Stomach (tissue), 9 donors: Measurements from ENCODE around the gene FHOD1. TPM values are rescaled to one million over a fixed set of nuclear protein-coding genes. Genes with fewer than 3 reads are reported as not detected.
A peak's percentile ranks its signal among the peaks of the same experiment; 100 is the strongest.

Experiments used
- DNase-seq, 2 donors: peaks; one replicate each; pipeline versions ENCODE4 v3.0.0 to v3.0.0-alpha.2; 2013 to 2019
- H3K27ac ChIP-seq, 5 donors: fragments of 200-600 bp in 4 of 5; sonication (generic) in 4 of 5; one replicate each; pipeline ENCODE4 v1.5.1; 2013 to 2019; ENCODE audit warnings: mild to moderate bottlenecking in 1 of 5, moderate library complexity in 1 of 5
- H3K27me3 ChIP-seq, 3 donors: fragments of 200-600 bp; sonication (generic); one replicate each; pipeline ENCODE4 v1.5.1; 2017 to 2019; ENCODE audit warnings: mixed run types in 1 of 3
- H3K36me3 ChIP-seq, 4 donors: fragments of 200-600 bp; sonication (generic); 1 replicate in 3 of 4; 2 replicates in 1 of 4; pipeline ENCODE4 v1.5.1; 2016 to 2019
- H3K4me1 ChIP-seq, 4 donors: fragments of 200-600 bp; sonication (generic); one replicate each; pipeline ENCODE4 v1.5.1; 2016 to 2019
- H3K4me3 ChIP-seq, 4 donors: fragments of 200-600 bp; sonication (generic) in 3 of 4; one replicate each; pipeline ENCODE4 v1.5.1; 2016 to 2019; ENCODE audit warnings: mild to moderate bottlenecking in 1 of 4
- H3K9me3 ChIP-seq, 4 donors: fragments of 200-600 bp; sonication (generic); one replicate each; pipeline ENCODE4 v1.5.1; 2016 to 2019
- CTCF ChIP-seq, 7 experiments: fragments of 450-650 bp in 4 of 7; fragments of 200-600 bp in 3 of 7; sonication (generic) in 3 of 7; IDR thresholded peaks; one replicate each; pipeline ENCODE4 v1.5.1; 2016 to 2019; ENCODE audit warnings: antibody characterized with exemption in 7 of 7, control low read depth in 2 of 7, mild to moderate bottlenecking in 1 of 7
- EP300 ChIP-seq: sonication (generic); formaldehyde crosslinking; IDR thresholded peaks from one replicate; pipeline ENCODE4 v1.6.1; 2017; ENCODE audit warnings: antibody characterized with exemption
- POLR2A ChIP-seq, 4 donors: fragments of 450-650 bp; IDR thresholded peaks; one replicate each; pipeline ENCODE4 v1.6.1; 2016; ENCODE audit warnings: antibody characterized with exemption in 4 of 4, control low read depth in 2 of 4, mild to moderate bottlenecking in 1 of 4, moderate library complexity in 1 of 4
- POLR2AphosphoS5 ChIP-seq, 3 donors: sonication (generic); formaldehyde crosslinking; IDR thresholded peaks; one replicate each; pipeline ENCODE4 v1.6.1; 2016; ENCODE audit warnings: antibody characterized with exemption in 3 of 3
- WGBS, 5 donors: extraction: QIAGEN DNeasy Blood & Tissue Kit in 3 of 5; methylation state at CpG; one replicate each; pipeline versions ENCODE4 v1.1.5 to v1.1.7; 2013 to 2018; 5-methylcytosine and 5-hydroxymethylcytosine counted together
- intact Hi-C: fragments of 100-400 bp; cut with DNase I; formaldehyde crosslinking; loops from one replicate; pipeline ENCODE4 v1.15.1; 2023; ENCODE audit warnings: low total_unique reads
- polyA plus RNA-seq, 3 donors: library from polyadenylated mRNA; stranded (reverse); fragments of 200-250 nt; gene quantifications; one replicate each; pipeline ENCODE4 v1.2.3, GENCODE V29; 2013
- total RNA-seq, 5 donors: library from RNA; depleted of rRNA; stranded (reverse); fragments of >200 nt; gene quantifications; one replicate each; pipeline versions ENCODE4 v1.1.0 to v1.2.3, GENCODE V29; 2014 to 2016
- donor health status: healthy with polysubstance abuse.
- donor health status: Bipolar disorder and iron deficiency.
- donor health status: healthy.

FHOD1 gene
- total and polyA plus RNA-seq, 8 donors: 6.1 to 101 (median 17.5) TPM

- Histone ChIP-seq H3K4me1 (peaks cover 22 to 55% (median 38%) of the 10 kb centered on the region in 4 donors), H3K9me3 (no peaks in the 10 kb centered on the region), H3K36me3 (no peaks in the 10 kb centered on the region), H3K27ac (peak overlapping the region in 3 of 5 donors; percentile 95 to 97 (median 96)), H3K4me3 (peak overlapping the region; percentile 54 to 78 (median 59)), H3K27me3 (peaks cover 0 to 4% (median 0%) of the 10 kb centered on the region in 3 donors)
- DNase-seq: peak; percentile 95 to 96
- intact Hi-C loops: no loop called here
- 10 to 26% (median 11%) methylated on average over 18 to 43 of the region's 43 CpGs for WGBS, 5 donors
- no peak for TF ChIP-seq POLR2A (IDR thresholded peaks at IDR 0.05)
- peak; percentile 21 to 84 (median 52) for TF ChIP-seq POLR2AphosphoS5 (IDR thresholded peaks at IDR 0.05)
- TF ChIP-seq CTCF (IDR thresholded peaks at IDR 0.05): peak in 5 of 7 experiments; percentile 61 to 83 (median 77)
- TF ChIP-seq EP300: no peak
Observed at GRCh38 chr16:67184995-67185650, 62.2 kb downstream of the FHOD1 start.

- H3K4me1 ChIP-seq: peaks cover 22 to 58% (median 38%) of the 10 kb centered on the region in 4 donors
- TF ChIP-seq EP300 (no peak), POLR2AphosphoS5 (IDR thresholded peaks at IDR 0.05) (no peak), POLR2A (IDR thresholded peaks at IDR 0.05) (no peak), CTCF (IDR thresholded peaks at IDR 0.05) (no peak)
- no peak for DNase-seq
- peak overlapping the region; percentile 54 to 78 (median 59) for H3K4me3 ChIP-seq
- H3K27ac ChIP-seq: peak overlapping the region; percentile 95 to 98 (median 97)
- no peaks in the 10 kb centered on the region for H3K36me3 ChIP-seq
- peaks cover 0 to 4% (median 0%) of the 10 kb centered on the region in 3 donors for H3K27me3 ChIP-seq
- WGBS, 5 donors: 0 to 6% (median 5%) methylated on average over 28 to 59 of the region's 59 CpGs
- intact Hi-C loops: no loop called here
- H3K9me3 ChIP-seq: no peaks in the 10 kb centered on the region
Observed at GRCh38 chr16:67184453-67184994, 62.8 kb downstream of the FHOD1 start.

- peak within 1 kb of the TSS; percentile 54 to 78 (median 59) for H3K4me3 ChIP-seq
- intact Hi-C loops: no loop called here
- peaks cover 24 to 64% (median 42%) of the 10 kb centered on the region in 4 donors for H3K4me1 ChIP-seq
- no peaks in the 10 kb centered on the region for H3K9me3 ChIP-seq
- 0 to 1% (median 0%) methylated on average over 21 to 77 of the region's 77 CpGs for WGBS, 5 donors
- H3K27me3 ChIP-seq: peaks cover 0 to 4% (median 0%) of the 10 kb centered on the region in 3 donors
- no peaks in the 10 kb centered on the region for H3K36me3 ChIP-seq
- TF ChIP-seq EP300 (peak; percentile 35), POLR2AphosphoS5 (IDR thresholded peaks at IDR 0.05) (peak; percentile 13 to 83 (median 68)), CTCF (IDR thresholded peaks at IDR 0.05) (no peak), POLR2A (IDR thresholded peaks at IDR 0.05) (no peak)
- peak; percentile 94 to 99 for DNase-seq
- H3K27ac ChIP-seq: peak within 1 kb of the TSS; percentile 95 to 98 (median 97)
Observed at GRCh38 chr16:67183627-67184452, 63.4 kb downstream of the FHOD1 start, which contains the start of gene MATCAP1. MATCAP1 (minus strand) TSS chr16:67183963; CDS start chr16:67180610, 3,353 bp downstream.

- 7 to 11% (median 8%) methylated on average over 11 of the region's 11 CpGs for WGBS, 5 donors
Observed at GRCh38 chr16:67183284-67183626, 64.0 kb downstream of the FHOD1 start.

More at GRCh38 chr16:67183284-67183626, 64.0 kb downstream of the FHOD1 start:
- no peak for DNase-seq
- no peaks in the 10 kb centered on the region for H3K36me3 ChIP-seq
- peaks cover 0 to 4% (median 0%) of the 10 kb centered on the region in 3 donors for H3K27me3 ChIP-seq
- H3K4me3 ChIP-seq: peak overlapping the region; percentile 54 to 78 (median 59)
- TF ChIP-seq CTCF (IDR thresholded peaks at IDR 0.05) (no peak), POLR2AphosphoS5 (IDR thresholded peaks at IDR 0.05) (no peak), EP300 (no peak), POLR2A (IDR thresholded peaks at IDR 0.05) (no peak)
- peaks cover 30 to 70% (median 48%) of the 10 kb centered on the region in 4 donors for H3K4me1 ChIP-seq
- intact Hi-C loops: no loop called here
- H3K9me3 ChIP-seq: no peaks in the 10 kb centered on the region
- peak overlapping the region; percentile 60 to 98 (median 96) for H3K27ac ChIP-seq
